H9 (cell line): ENCODE data around the gene GOLGA8H. TPM values are rescaled to one million over a fixed set of nuclear protein-coding genes. Genes with fewer than 3 reads are reported as not detected.
"Not testable (repeated sequence)": the region's sequence is repeated elsewhere in the genome, so short reads cannot be mapped to it uniquely, and the experiment has no call there.

Experiments used
- DNase-seq: peaks from one replicate; pipeline ENCODE4 v3.0.0-alpha.2; 2017
- H2AFZ ChIP-seq: one replicate; pipeline ENCODE4 v1.6.1; 2013; ENCODE audit warnings: mild to moderate bottlenecking, low read length, control low read depth, moderate library complexity
- H2AK5ac ChIP-seq: 2 replicates; pipeline ENCODE4 v1.6.1; 2013; ENCODE audit warnings: low read length, control low read depth, mixed read lengths; ENCODE audit not compliant: insufficient read length
- H2BK120ac ChIP-seq: one replicate; pipeline ENCODE4 v1.6.1; 2013; ENCODE audit warnings: low read depth, mild to moderate bottlenecking, low read length, control low read depth, inconsistent platforms; ENCODE audit not compliant: poor library complexity, severe bottlenecking
- H2BK12ac ChIP-seq: 2 replicates; pipeline ENCODE4 v1.6.1; 2013; ENCODE audit warnings: low read length, control low read depth, mixed read lengths, low read depth; ENCODE audit not compliant: insufficient read length
- H2BK15ac ChIP-seq: 2 replicates; pipeline ENCODE4 v1.6.1; 2013; ENCODE audit warnings: low read depth, low read length, control low read depth
- H2BK20ac ChIP-seq: one replicate; pipeline ENCODE4 v1.6.1; 2013; ENCODE audit warnings: low read depth, mild to moderate bottlenecking, low read length, control low read depth, inconsistent platforms; ENCODE audit not compliant: poor library complexity, severe bottlenecking
- H2BK5ac ChIP-seq: 2 replicates; pipeline ENCODE4 v1.6.1; 2013; ENCODE audit warnings: low read length, control low read depth, mixed read lengths; ENCODE audit not compliant: insufficient read length
- H3K14ac ChIP-seq: 2 replicates; pipeline ENCODE4 v1.6.1; 2013; ENCODE audit warnings: low read length, control low read depth; ENCODE audit not compliant: insufficient read depth
- H3K18ac ChIP-seq: 2 replicates; pipeline ENCODE4 v1.6.1; 2013; ENCODE audit warnings: low read depth, mild to moderate bottlenecking, mixed read lengths, low read length, control low read depth; ENCODE audit not compliant: insufficient read length
- H3K23ac ChIP-seq: 2 replicates; pipeline ENCODE4 v1.6.1; 2013; ENCODE audit warnings: low read length, control low read depth, mixed read lengths, low read depth; ENCODE audit not compliant: insufficient read length
- H3K23me2 ChIP-seq: 2 replicates; pipeline ENCODE4 v1.6.1; 2013; ENCODE audit warnings: low read depth, mild to moderate bottlenecking, mixed read lengths, low read length, control low read depth; ENCODE audit not compliant: insufficient read length, poor library complexity, severe bottlenecking
- H3K27ac ChIP-seq: 2 replicates; pipeline ENCODE4 v1.5.1; 2013; ENCODE audit warnings: low read length, control low read depth, mixed read lengths, low read depth; ENCODE audit not compliant: insufficient read length
- H3K27me3 ChIP-seq: 2 replicates; pipeline ENCODE4 v1.6.1; 2013; ENCODE audit warnings: low read length, control low read depth, inconsistent platforms; ENCODE audit not compliant: insufficient read depth
- H3K4ac ChIP-seq: 2 replicates; pipeline ENCODE4 v1.6.1; 2013; ENCODE audit warnings: low read depth, mild to moderate bottlenecking, control low read depth, inconsistent platforms, low read length, moderate library complexity
- H3K4me1 ChIP-seq: 2 replicates; pipeline ENCODE4 v1.6.1; 2013; ENCODE audit warnings: low read length, control low read depth, inconsistent platforms; ENCODE audit not compliant: insufficient read depth
- H3K4me2 ChIP-seq: 2 replicates; pipeline ENCODE4 v1.6.1; 2013; ENCODE audit warnings: low read length, control low read depth, mixed read lengths; ENCODE audit not compliant: insufficient read length, insufficient read depth
- H3K56ac ChIP-seq: 2 replicates; pipeline ENCODE4 v1.6.1; 2013; ENCODE audit warnings: low read depth, mild to moderate bottlenecking, mixed read lengths, low read length, control low read depth; ENCODE audit not compliant: insufficient read length
- H3K79me1 ChIP-seq: 2 replicates; pipeline ENCODE4 v1.6.1; 2013; ENCODE audit warnings: low read depth, mild to moderate bottlenecking, moderate library complexity, low read length, control low read depth, inconsistent platforms; ENCODE audit not compliant: insufficient read depth, poor library complexity, severe bottlenecking
- H3K79me2 ChIP-seq: 2 replicates; pipeline ENCODE4 v1.6.1; 2013; ENCODE audit warnings: low read length, control low read depth, inconsistent platforms; ENCODE audit not compliant: insufficient read depth
- H3K9ac ChIP-seq: 2 replicates; pipeline ENCODE4 v1.6.1; 2013; ENCODE audit warnings: low read length, control low read depth, mixed read lengths; ENCODE audit not compliant: insufficient read length; ENCODE audit errors: extremely low read depth
- H3K9me3 ChIP-seq: one replicate; pipeline ENCODE4 v1.6.1; 2013; ENCODE audit warnings: low read depth, low read length, inconsistent platforms; ENCODE audit not compliant: control insufficient read depth
- H3T11ph ChIP-seq: one replicate; pipeline ENCODE4 v1.6.1; 2013; ENCODE audit warnings: mild to moderate bottlenecking, low read length, control low read depth, inconsistent platforms
- H4K20me1 ChIP-seq: one replicate; pipeline ENCODE4 v1.6.1; 2013; ENCODE audit not compliant: control insufficient read depth, insufficient read length, insufficient read depth
- H4K5ac ChIP-seq: 2 replicates; pipeline ENCODE4 v1.6.1; 2013; ENCODE audit warnings: low read depth, mild to moderate bottlenecking, mixed read lengths, low read length, control low read depth; ENCODE audit not compliant: insufficient read length
- H4K8ac ChIP-seq: replicated peaks from 2 replicates; pipeline ENCODE4 v1.6.1; 2013; ENCODE audit warnings: low read length, control low read depth, mixed read lengths, low read depth; ENCODE audit not compliant: insufficient read length
- H4K91ac ChIP-seq: 2 replicates; pipeline ENCODE4 v1.6.1; 2013; ENCODE audit warnings: low read depth, mild to moderate bottlenecking, moderate library complexity, mixed read lengths, low read length, control low read depth; ENCODE audit not compliant: insufficient read length
- H3K27ac Mint-ChIP-seq, 3 experiments: 2 replicates in 2 of 3; 3 replicates in 1 of 3; pipeline ENCODE4 v1.8.0; 2020 to 2021; ENCODE audit warnings: mixed read lengths in 3 of 3, mild to moderate bottlenecking in 1 of 3, moderate library complexity in 1 of 3
- H3K27me3 Mint-ChIP-seq: 2 replicates; pipeline ENCODE4 v1.8.0; 2021; ENCODE audit warnings: low read depth, mild to moderate bottlenecking, moderate library complexity, mixed read lengths
- H3K36me3 Mint-ChIP-seq, 3 experiments: 2 replicates in 2 of 3; 3 replicates in 1 of 3; pipeline ENCODE4 v1.8.0; 2020 to 2021; ENCODE audit warnings: low read depth in 3 of 3, mixed read lengths in 3 of 3; ENCODE audit not compliant: insufficient read depth in 1 of 3
- H3K4me1 Mint-ChIP-seq, 2 experiments: 2 replicates each; pipeline ENCODE4 v1.8.0; 2020; ENCODE audit warnings: mixed read lengths in 2 of 2
- H3K4me3 Mint-ChIP-seq, 2 experiments: 2 replicates in 1 of 2; 3 replicates in 1 of 2; pipeline ENCODE4 v1.8.0; 2020 to 2021; ENCODE audit warnings: mild to moderate bottlenecking in 2 of 2, mixed read lengths in 2 of 2, moderate library complexity in 1 of 2
- H3K9me3 Mint-ChIP-seq, 2 experiments: 2 replicates in 1 of 2; 3 replicates in 1 of 2; pipeline ENCODE4 v1.8.0; 2020; ENCODE audit warnings: mild to moderate bottlenecking in 2 of 2, mixed read lengths in 2 of 2, moderate library complexity in 1 of 2
- CTCF ChIP-seq: fragments of 200-600 bp; sonication (generic); conservative IDR thresholded peaks from 3 replicates; pipeline ENCODE4 v1.8.0; 2021; ENCODE audit warnings: antibody characterized with exemption, mild to moderate bottlenecking
- WGBS: extraction: QIAGEN DNeasy Blood & Tissue Kit; methylation state at CpG from one replicate; pipeline ENCODE4 v1.1.7; 2013; ENCODE audit warnings: missing lambda C conversion rate, low lambda C conversion rate, mixed read lengths; ENCODE audit not compliant: insufficient read length; ENCODE audit errors: extremely low coverage; 5-methylcytosine and 5-hydroxymethylcytosine counted together
- total RNA-seq: library from RNA; stranded (reverse); gene quantifications from 2 replicates; pipeline ENCODE4 v1.2.1, GENCODE V29; 2021

The GOLGA8H gene
- total RNA-seq, 1 experiment from 2014 or later = 0.94 TPM

GRCh38 chr15:30566949-30567348 lies 36.9 kb upstream of the GOLGA8H start:
- H3T11ph ChIP-seq, H2BK5ac ChIP-seq, H3K14ac ChIP-seq, H4K8ac ChIP-seq, H3K18ac ChIP-seq, H2BK15ac ChIP-seq, H3K4me3 Mint-ChIP-seq, H2BK120ac ChIP-seq, H3K27me3 ChIP-seq, H2AFZ ChIP-seq, H3K4me2 ChIP-seq, H3K36me3 Mint-ChIP-seq, H3K27me3 Mint-ChIP-seq, H3K23ac ChIP-seq, H3K4me1 Mint-ChIP-seq, H4K91ac ChIP-seq, H3K4me1 ChIP-seq, H3K79me2 ChIP-seq, H3K4ac ChIP-seq, H4K5ac ChIP-seq, H3K79me1 ChIP-seq, H2BK12ac ChIP-seq, H3K27ac Mint-ChIP-seq, H3K23me2 ChIP-seq, H4K20me1 ChIP-seq, H2AK5ac ChIP-seq, H3K9ac ChIP-seq, H2BK20ac ChIP-seq, H3K9me3 ChIP-seq, H3K56ac ChIP-seq, H3K27ac ChIP-seq, H3K9me3 Mint-ChIP-seq: not testable (repeated sequence)
- DNase-seq = peak; percentile 39
- WGBS = no CpG with 5 or more reads among the region's 6 CpGs
- TF ChIP-seq CTCF = peak; percentile 46; the same call in 2 of the 3 replicates

- not testable (repeated sequence) for H3K4ac ChIP-seq, H3K4me1 Mint-ChIP-seq, H3K27me3 Mint-ChIP-seq, H3K14ac ChIP-seq, H2BK120ac ChIP-seq, H4K8ac ChIP-seq, H2AFZ ChIP-seq, H4K20me1 ChIP-seq, H2BK12ac ChIP-seq, H3K4me2 ChIP-seq, H3K27ac ChIP-seq, H3K23me2 ChIP-seq, H3K9ac ChIP-seq, H3K4me3 Mint-ChIP-seq, H2BK20ac ChIP-seq, DNase-seq, H3K56ac ChIP-seq, H2AK5ac ChIP-seq, H3K18ac ChIP-seq, H3K79me1 ChIP-seq, H3K27me3 ChIP-seq, H3T11ph ChIP-seq, H4K5ac ChIP-seq, H2BK5ac ChIP-seq, H3K36me3 Mint-ChIP-seq, H3K23ac ChIP-seq, H3K9me3 ChIP-seq, H3K79me2 ChIP-seq, H3K9me3 Mint-ChIP-seq, H3K27ac Mint-ChIP-seq, H2BK15ac ChIP-seq, H3K4me1 ChIP-seq, H4K91ac ChIP-seq
- WGBS = no CpG with 5 or more reads among the region's 38 CpGs
Observed at GRCh38 chr15:30573012-30573491, 30.8 kb upstream of the GOLGA8H start.
